C4-2B (cell line): ENCODE measurements around the gene CTU2.

ENCODE experiments used
- CTCF ChIP-seq: fragments of 450-650 bp; conservative IDR thresholded peaks from 2 replicates; pipeline ENCODE4 v1.5.1; 2017; ENCODE audit warnings: mild to moderate bottlenecking
- ZFX ChIP-seq: fragments of 450-650 bp; IDR thresholded peaks from 2 replicates; pipeline ENCODE4 v1.6.1; 2017

- TF ChIP-seq CTCF (no peak), ZFX (no peak)
Measured at GRCh38 chr16:88733630-88734360, 27.5 kb downstream of the CTU2 start.
